Anterior cingulate cortex (tissue), 58 donors: ENCODE measurements around the gene ZNF92.
"Not testable (repeated sequence)": the region's sequence is repeated elsewhere in the genome, so short reads cannot be mapped to it uniquely, and the experiment has no call there.

Experiments used
- DNase-seq, 58 donors: peaks; one replicate each; lab custom pipeline; 2025; lab: John Stamatoyannopoulos, UW

The ZNF92 gene

GRCh38 chr7:65422670-65423069 lies 49.0 kb downstream of the ZNF92 start:
- no peak for DNase-seq

GRCh38 chr7:65423286-65423685 lies 49.6 kb downstream of the ZNF92 start:
- DNase-seq: not testable (repeated sequence)

- no peak for DNase-seq
These were observed 56.1 kb downstream of the ZNF92 start for GRCh38 chr7:65429642-65430343.

GRCh38 chr7:65430344-65431186 lies 56.9 kb downstream of the ZNF92 start:
- DNase-seq: no peak

GRCh38 chr7:65434307-65434706 lies 60.7 kb downstream of the ZNF92 start:
- DNase-seq: no peak

- DNase-seq: no peak
These were observed 62.5 kb downstream of the ZNF92 start for GRCh38 chr7:65436163-65436562.

- no peak for DNase-seq
These were observed 64.9 kb downstream of the ZNF92 start for GRCh38 chr7:65438598-65438997.

GRCh38 chr7:65441010-65441409 lies 67.4 kb downstream of the ZNF92 start:
- no peak for DNase-seq

- DNase-seq: no peak
These were observed 70.7 kb downstream of the ZNF92 start for GRCh38 chr7:65444205-65444842.

GRCh38 chr7:65444899-65445823 lies 71.5 kb downstream of the ZNF92 start:
- no peak for DNase-seq

- DNase-seq: peak in 2 of 58 donors; percentile 0
These were observed 73.4 kb downstream of the ZNF92 start for GRCh38 chr7:65447041-65447440.

GRCh38 chr7:65448816-65449504 lies 75.3 kb downstream of the ZNF92 start:
- DNase-seq: no peak

- DNase-seq: no peak
These were observed 75.8 kb downstream of the ZNF92 start for GRCh38 chr7:65449505-65449852.
